Measurements from ENCODE around the gene CLTCL1. TPM values are rescaled to one million over a fixed set of nuclear protein-coding genes. Genes with fewer than 3 reads are reported as not detected.

The CLTCL1 gene
- total RNA-seq, 1 experiment from 2014 or later, result 12.9 TPM

DNA sequence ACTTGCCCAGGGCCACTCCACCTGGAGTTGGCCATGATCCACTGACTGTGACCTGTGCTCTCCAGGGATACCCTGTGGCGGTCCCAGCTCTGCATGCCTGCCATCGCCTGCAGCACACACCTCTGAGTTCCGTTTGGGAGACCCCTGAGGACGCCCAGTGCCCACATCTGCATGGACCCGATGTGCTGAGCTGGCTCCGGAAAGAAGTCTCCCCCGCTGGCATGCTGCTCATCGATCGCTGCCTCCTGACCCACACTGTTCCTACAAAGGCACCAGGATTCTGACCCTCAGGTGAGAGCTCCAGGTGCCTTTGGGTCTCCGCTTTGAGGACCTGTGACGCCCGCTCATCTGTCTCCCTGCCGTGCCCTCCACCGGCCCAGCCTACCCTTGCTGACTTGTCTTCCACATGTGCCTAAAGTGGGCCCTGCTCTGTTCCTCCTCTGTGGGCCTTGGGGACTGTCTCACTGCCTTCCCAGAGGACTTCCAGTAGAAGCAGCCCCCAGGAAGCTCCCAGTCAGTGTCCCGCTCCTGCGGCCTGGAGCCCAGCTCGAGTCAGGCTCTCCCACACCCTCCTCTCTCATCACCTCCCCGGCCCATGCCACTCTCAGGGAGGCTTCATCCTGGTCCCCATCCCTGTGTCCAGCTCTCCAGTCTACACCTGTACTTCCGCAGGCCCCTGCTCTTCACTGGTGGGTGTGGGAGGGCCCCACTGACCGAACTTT, 107.1 kb downstream of the CLTCL1 start:
- no peaks in the 10 kb centered on the region for H3K9me2 ChIP-seq (replicated peaks; ENCODE audit: insufficient read depth, low read length)
- H3K79me2 ChIP-seq (ENCODE audit: low read length), result no peaks in the 10 kb centered on the region
- no peak overlapping the region for H3K4me2 ChIP-seq (ENCODE audit: low read depth, low read length, poor library complexity, severe bottlenecking)
- H3K4me3 ChIP-seq (ENCODE audit: low read length), result no peak overlapping the region
- H3K27me3 ChIP-seq (ENCODE audit: low read length), result no peaks in the 10 kb centered on the region
- no peak for DNase-seq
- no peak overlapping the region for H3K27ac ChIP-seq (ENCODE audit: low read length)
- H3K9ac ChIP-seq (ENCODE audit: low read length), result no peak overlapping the region
- peaks cover 11% of the 10 kb centered on the region for H3K4me1 ChIP-seq (ENCODE audit: low read length)
- no peaks in the 10 kb centered on the region for H3K9me3 ChIP-seq (ENCODE audit: low read length)
- H2AFZ ChIP-seq (ENCODE audit: low read length), result no peak overlapping the region
- no peaks in the 10 kb centered on the region for H3K36me3 ChIP-seq (ENCODE audit: insufficient read depth, low read length)
- no peaks in the 10 kb centered on the region for H4K20me1 ChIP-seq (ENCODE audit: insufficient read depth, low read depth, low read length)

GRCh38 chr22:19183216-19183615, 108.3 kb downstream of the CLTCL1 start:
- Histone ChIP-seq H2AFZ (ENCODE audit: low read length) (no peak overlapping the region), H3K4me1 (ENCODE audit: low read length) (peaks cover 16% of the 10 kb centered on the region), H3K4me3 (ENCODE audit: low read length) (no peak overlapping the region), H3K27ac (ENCODE audit: low read length) (no peak overlapping the region), H3K9me2 (replicated peaks; ENCODE audit: insufficient read depth, low read length) (no peaks in the 10 kb centered on the region), H3K36me3 (ENCODE audit: insufficient read depth, low read length) (no peaks in the 10 kb centered on the region), H3K4me2 (ENCODE audit: low read depth, low read length, poor library complexity, severe bottlenecking) (no peak overlapping the region), H4K20me1 (ENCODE audit: insufficient read depth, low read depth, low read length) (no peaks in the 10 kb centered on the region), H3K79me2 (ENCODE audit: low read length) (peaks cover under 1% of the 10 kb centered on the region), H3K27me3 (ENCODE audit: low read length) (no peaks in the 10 kb centered on the region), H3K9ac (ENCODE audit: low read length) (no peak overlapping the region), H3K9me3 (ENCODE audit: low read length) (no peaks in the 10 kb centered on the region)
- DNase-seq, result no peak

DNA sequence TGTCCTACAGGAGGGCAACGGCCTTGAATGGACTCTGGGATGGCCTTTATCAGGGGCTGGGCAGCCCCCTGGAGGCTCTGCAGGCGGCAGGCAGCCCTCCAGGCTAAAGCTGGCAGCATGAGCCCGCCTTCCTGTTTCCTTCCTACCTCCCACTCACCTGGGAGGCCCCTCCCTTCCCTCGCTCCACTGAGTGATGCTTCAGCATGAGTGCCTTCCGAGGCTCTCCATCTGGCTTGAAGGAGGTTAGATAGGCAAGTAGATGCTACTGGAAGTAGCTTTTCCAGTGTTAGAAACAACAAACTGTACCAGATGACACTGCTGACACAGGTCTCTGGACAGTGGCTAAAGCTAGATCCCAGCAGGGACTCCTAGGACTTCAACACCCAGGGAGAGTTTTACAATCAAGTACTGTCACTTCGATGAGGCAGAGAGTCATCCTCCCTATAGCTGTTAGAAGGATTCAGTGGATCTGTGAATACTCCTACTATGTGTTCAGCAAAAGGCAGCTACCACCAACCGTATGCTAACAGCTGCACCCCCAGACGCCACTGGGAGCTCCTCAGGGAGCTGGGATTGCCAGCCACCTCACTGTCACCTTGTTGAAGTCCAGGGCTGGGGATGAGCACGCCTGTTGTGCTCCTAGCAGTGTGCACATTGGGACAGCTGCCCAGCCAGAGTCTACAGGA, 108.9 kb downstream of the CLTCL1 start:
- Histone ChIP-seq H3K36me3 (ENCODE audit: insufficient read depth, low read length) (no peaks in the 10 kb centered on the region), H3K4me2 (ENCODE audit: low read depth, low read length, poor library complexity, severe bottlenecking) (no peak overlapping the region), H3K9ac (ENCODE audit: low read length) (no peak overlapping the region), H4K20me1 (ENCODE audit: insufficient read depth, low read depth, low read length) (no peaks in the 10 kb centered on the region), H2AFZ (ENCODE audit: low read length) (no peak overlapping the region), H3K79me2 (ENCODE audit: low read length) (peaks cover 6% of the 10 kb centered on the region), H3K27me3 (ENCODE audit: low read length) (no peaks in the 10 kb centered on the region), H3K4me3 (ENCODE audit: low read length) (no peak overlapping the region), H3K4me1 (ENCODE audit: low read length) (peaks cover 16% of the 10 kb centered on the region), H3K9me2 (replicated peaks; ENCODE audit: insufficient read depth, low read length) (no peaks in the 10 kb centered on the region), H3K9me3 (ENCODE audit: low read length) (no peaks in the 10 kb centered on the region), H3K27ac (ENCODE audit: low read length) (no peak overlapping the region)
- no peak for DNase-seq

DNA sequence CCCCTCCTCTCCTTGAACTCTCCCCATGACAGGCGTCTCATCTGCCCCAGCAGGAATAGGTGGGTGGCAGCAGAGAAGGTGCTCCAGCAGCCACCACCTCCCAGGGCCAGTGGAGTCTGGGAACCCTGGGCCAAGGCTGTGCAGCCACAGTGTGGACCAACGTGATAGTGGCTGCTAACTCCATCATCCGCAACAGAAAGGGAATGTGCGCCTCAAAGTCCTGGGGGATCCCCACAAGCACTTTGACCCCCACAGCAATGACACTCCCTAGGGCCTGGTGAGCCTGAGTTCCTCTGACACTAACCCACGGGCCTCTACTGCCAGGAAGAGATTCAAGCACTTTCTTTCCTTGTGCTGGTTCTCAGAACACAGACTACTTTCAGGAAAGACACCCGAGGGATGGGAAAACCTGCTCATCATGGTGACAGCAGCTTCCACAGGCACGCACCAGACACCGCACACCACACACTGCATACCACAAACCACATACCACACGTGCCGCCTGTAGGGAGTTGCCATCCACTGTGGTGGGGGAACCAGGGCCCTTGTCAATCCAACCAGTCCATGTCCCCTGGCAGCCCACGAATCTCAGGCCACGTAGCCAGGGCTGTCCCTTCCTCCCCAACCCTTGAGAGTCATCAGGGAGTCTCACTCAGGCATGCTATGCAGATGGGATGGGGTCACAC, 109.6 kb downstream of the CLTCL1 start:
- Histone ChIP-seq H2AFZ (ENCODE audit: low read length) (no peak overlapping the region), H3K9me2 (replicated peaks; ENCODE audit: insufficient read depth, low read length) (no peaks in the 10 kb centered on the region), H3K4me2 (ENCODE audit: low read depth, low read length, poor library complexity, severe bottlenecking) (no peak overlapping the region), H3K9ac (ENCODE audit: low read length) (0 out of 2 replicates have a peak overlapping the region, but pooled peaks have one; percentile 5), H3K9me3 (ENCODE audit: low read length) (no peaks in the 10 kb centered on the region), H3K79me2 (ENCODE audit: low read length) (peaks cover 13% of the 10 kb centered on the region), H3K36me3 (ENCODE audit: insufficient read depth, low read length) (no peaks in the 10 kb centered on the region; the same call in 1 of the 2 replicates), H3K27ac (ENCODE audit: low read length) (no peak overlapping the region), H3K4me1 (ENCODE audit: low read length) (peaks cover 21% of the 10 kb centered on the region), H4K20me1 (ENCODE audit: insufficient read depth, low read depth, low read length) (no peaks in the 10 kb centered on the region), H3K27me3 (ENCODE audit: low read length) (no peaks in the 10 kb centered on the region), H3K4me3 (ENCODE audit: low read length) (no peak overlapping the region)
- no peak for DNase-seq

GRCh38 chr22:19180740-19181410, 110.6 kb downstream of the CLTCL1 start:
- Histone ChIP-seq H4K20me1 (ENCODE audit: insufficient read depth, low read depth, low read length) (no peaks in the 10 kb centered on the region), H2AFZ (ENCODE audit: low read length) (no peak overlapping the region), H3K27me3 (ENCODE audit: low read length) (no peaks in the 10 kb centered on the region), H3K4me1 (ENCODE audit: low read length) (peaks cover 32% of the 10 kb centered on the region), H3K9me3 (ENCODE audit: low read length) (no peaks in the 10 kb centered on the region), H3K4me3 (ENCODE audit: low read length) (no peak overlapping the region), H3K27ac (ENCODE audit: low read length) (no peak overlapping the region), H3K9ac (ENCODE audit: low read length) (no peak overlapping the region), H3K79me2 (ENCODE audit: low read length) (peaks cover 24% of the 10 kb centered on the region), H3K36me3 (ENCODE audit: insufficient read depth, low read length) (no peaks in the 10 kb centered on the region; the same call in 1 of the 2 replicates), H3K4me2 (ENCODE audit: low read depth, low read length, poor library complexity, severe bottlenecking) (no peak overlapping the region), H3K9me2 (replicated peaks; ENCODE audit: insufficient read depth, low read length) (no peaks in the 10 kb centered on the region)
- DNase-seq, result no peak

DNA sequence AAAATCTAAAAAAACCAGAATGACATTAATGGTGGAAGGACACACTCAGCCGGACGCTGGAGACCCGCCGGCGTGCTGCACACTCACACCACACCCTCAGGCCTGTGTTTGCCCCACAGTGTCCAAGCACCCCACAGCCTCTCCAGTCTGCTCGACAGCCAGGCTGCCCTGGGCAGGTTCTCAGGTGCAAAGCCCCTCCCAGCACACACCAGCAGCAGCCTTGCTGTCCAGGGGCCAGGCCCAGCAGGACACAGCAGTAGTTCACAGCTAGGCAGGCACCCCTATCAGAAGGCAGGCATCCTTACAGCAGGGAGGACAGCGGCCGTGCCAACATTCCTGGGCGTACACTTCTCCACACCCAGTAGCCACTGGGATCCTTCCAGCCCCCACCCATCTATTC, 111.3 kb downstream of the CLTCL1 start:
- Histone ChIP-seq H3K9ac (ENCODE audit: low read length) (no peak overlapping the region), H3K4me3 (ENCODE audit: low read length) (no peak overlapping the region), H3K27ac (ENCODE audit: low read length) (no peak overlapping the region), H3K4me2 (ENCODE audit: low read depth, low read length, poor library complexity, severe bottlenecking) (no peak overlapping the region), H3K9me3 (ENCODE audit: low read length) (no peaks in the 10 kb centered on the region), H3K36me3 (ENCODE audit: insufficient read depth, low read length) (no peaks in the 10 kb centered on the region; the same call in 1 of the 2 replicates), H4K20me1 (ENCODE audit: insufficient read depth, low read depth, low read length) (no peaks in the 10 kb centered on the region; the same call in 1 of the 2 replicates), H3K4me1 (ENCODE audit: low read length) (peaks cover 38% of the 10 kb centered on the region), H2AFZ (ENCODE audit: low read length) (no peak overlapping the region), H3K27me3 (ENCODE audit: low read length) (no peaks in the 10 kb centered on the region), H3K79me2 (ENCODE audit: low read length) (peaks cover 30% of the 10 kb centered on the region), H3K9me2 (replicated peaks; ENCODE audit: insufficient read depth, low read length) (no peaks in the 10 kb centered on the region)
- DNase-seq, result no peak

- H3K4me3 ChIP-seq (ENCODE audit: low read length), result peak overlapping the region; percentile 72
- peak overlapping the region; percentile 63 for H3K27ac ChIP-seq (ENCODE audit: low read length)
- H3K27me3 ChIP-seq (ENCODE audit: low read length), result no peaks in the 10 kb centered on the region
- H3K36me3 ChIP-seq (ENCODE audit: insufficient read depth, low read length), result no peaks in the 10 kb centered on the region; the same call in 1 of the 2 replicates
- H3K9me2 ChIP-seq (replicated peaks; ENCODE audit: insufficient read depth, low read length), result no peaks in the 10 kb centered on the region
- peak; percentile 91 for DNase-seq
- no peaks in the 10 kb centered on the region for H3K9me3 ChIP-seq (ENCODE audit: low read length)
- H3K9ac ChIP-seq (ENCODE audit: low read length), result peak overlapping the region; percentile 73
- no peaks in the 10 kb centered on the region; the same call in 1 of the 2 replicates for H4K20me1 ChIP-seq (ENCODE audit: insufficient read depth, low read depth, low read length)
- peaks cover 37% of the 10 kb centered on the region for H3K79me2 ChIP-seq (ENCODE audit: low read length)
- H3K4me2 ChIP-seq (ENCODE audit: low read depth, low read length, poor library complexity, severe bottlenecking), result peak overlapping the region; percentile 91
- peaks cover 45% of the 10 kb centered on the region for H3K4me1 ChIP-seq (ENCODE audit: low read length)
- H2AFZ ChIP-seq (ENCODE audit: low read length), result no peak overlapping the region
These were observed 111.9 kb downstream of the CLTCL1 start for GRCh38 chr22:19179497-19180048.
